GM19438 (cell line): ENCODE data around the gene KIF20B.

Experiments used
- ATAC-seq: cut with Tn5 transposase; IDR thresholded peaks from one replicate; pipeline ENCODE4 v1.9.1; 2021; ENCODE audit warnings: low read depth; ENCODE audit not compliant: unreplicated experiment

KIF20B gene

GRCh38 chr10:89701242-89702120 lies at the start of gene KIF20B:
KIF20B (plus strand) TSS chr10:89701590; CDS start chr10:89705295, 3,705 bp downstream.
- ATAC-seq: peak; percentile 99

- no peak for ATAC-seq
These were observed 49.3 kb upstream of the KIF20B start for GRCh38 chr10:89651916-89652573.

- ATAC-seq: peak; percentile 2
These were observed 48.5 kb upstream of the KIF20B start for GRCh38 chr10:89652806-89653370.

GRCh38 chr10:89653410-89653869 lies 48.0 kb upstream of the KIF20B start:
- ATAC-seq: peak; percentile 78

- ATAC-seq: no peak
These were observed 45.7 kb upstream of the KIF20B start for GRCh38 chr10:89655722-89656121.

- ATAC-seq: no peak
These were observed 44.1 kb upstream of the KIF20B start for GRCh38 chr10:89657302-89657701.

GRCh38 chr10:89659143-89660131 lies 42.0 kb upstream of the KIF20B start:
- ATAC-seq: no peak

GRCh38 chr10:89662596-89662995 lies 38.8 kb upstream of the KIF20B start:
- ATAC-seq: no peak

- no peak for ATAC-seq
These were observed 38.2 kb upstream of the KIF20B start for GRCh38 chr10:89663144-89663543.

- ATAC-seq: no peak
These were observed 37.2 kb upstream of the KIF20B start for GRCh38 chr10:89664203-89664602.

GRCh38 chr10:89665302-89665701 lies 36.1 kb upstream of the KIF20B start:
- no peak for ATAC-seq

GRCh38 chr10:89666138-89666537 lies 35.3 kb upstream of the KIF20B start:
- ATAC-seq: no peak

GRCh38 chr10:89668386-89669071 lies 32.9 kb upstream of the KIF20B start:
- ATAC-seq: no peak

- ATAC-seq: no peak
These were observed 31.4 kb upstream of the KIF20B start for GRCh38 chr10:89669985-89670384.

- no peak for ATAC-seq
These were observed 30.5 kb upstream of the KIF20B start for GRCh38 chr10:89670926-89671325.

- ATAC-seq: no peak
These were observed 24.0 kb upstream of the KIF20B start for GRCh38 chr10:89677341-89677740.

- ATAC-seq: no peak
These were observed 21.4 kb upstream of the KIF20B start for GRCh38 chr10:89679986-89680385.

GRCh38 chr10:89683883-89684282 lies 17.5 kb upstream of the KIF20B start:
- no peak for ATAC-seq

GRCh38 chr10:89684604-89685003 lies 16.8 kb upstream of the KIF20B start:
- ATAC-seq: no peak

- no peak for ATAC-seq
These were observed 15.5 kb upstream of the KIF20B start for GRCh38 chr10:89685936-89686335.
